Activated T-cell treated with anti-CD3 and anti-CD28 coated beads for 48 hours (primary cell): ENCODE measurements around the gene TMBIM4.

Source experiments
- DNase-seq: peaks from one replicate; pipeline ENCODE4 v3.0.0-alpha.2; 2020; ENCODE audit warnings: low read depth

The TMBIM4 gene

DNA sequence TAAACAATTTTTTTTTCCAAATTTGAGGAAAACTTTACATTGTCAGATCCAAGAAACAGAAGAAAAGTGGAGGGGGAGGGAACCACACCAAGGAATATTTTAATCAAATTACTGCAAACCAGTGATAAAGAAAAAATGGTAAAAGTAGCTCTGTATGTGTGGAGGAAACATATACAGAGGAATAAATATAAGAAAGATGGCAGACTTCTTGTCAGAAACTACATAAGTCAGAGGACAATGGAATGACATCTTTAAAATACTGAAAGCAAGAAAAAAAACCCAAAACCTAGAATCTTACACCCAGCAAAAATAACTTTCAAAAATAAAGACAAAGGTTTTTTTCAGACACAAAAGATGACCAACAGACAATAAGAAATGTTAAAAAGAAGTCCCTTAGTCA is 29.1 kb downstream of the TMBIM4 start:
- DNase-seq: no peak

DNA sequence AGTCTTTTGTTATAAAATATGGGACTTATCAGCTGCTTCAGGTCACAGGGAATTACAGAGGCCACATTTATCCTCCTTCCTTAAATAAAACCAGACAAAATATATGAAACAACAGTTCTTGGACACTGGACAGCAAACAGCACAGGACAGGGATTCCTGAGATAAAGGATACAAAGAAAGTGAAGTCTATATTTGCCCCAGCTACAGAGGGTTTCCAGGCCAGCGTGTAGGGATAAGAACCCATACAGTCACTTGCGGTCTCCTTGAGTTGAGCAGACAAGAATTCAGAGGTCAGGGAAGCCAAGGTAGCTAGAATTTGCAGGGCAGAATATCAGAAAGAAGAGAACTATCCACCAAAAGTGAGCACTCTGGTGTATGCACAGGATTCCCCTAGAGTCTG is 30.5 kb downstream of the TMBIM4 start:
- DNase-seq: no peak

DNA sequence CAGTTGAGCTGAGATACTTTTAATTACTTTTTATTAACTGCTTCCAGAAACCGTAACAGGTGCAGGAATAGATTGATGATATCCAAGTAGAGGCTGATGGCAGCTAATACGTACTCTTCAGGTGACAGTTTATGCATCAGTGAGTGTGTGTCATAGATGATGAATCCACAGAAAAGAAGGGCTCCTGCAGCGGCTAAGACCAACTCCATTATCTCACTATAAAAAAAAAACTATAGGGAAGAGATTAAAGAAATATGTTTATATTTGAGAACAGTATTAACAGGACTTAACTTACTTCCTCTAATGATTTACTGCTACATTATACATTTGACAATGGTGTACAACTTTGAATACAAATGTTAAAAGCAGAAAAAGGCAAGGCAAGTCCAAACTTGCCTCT is 31.9 kb downstream of the TMBIM4 start:
- no peak for DNase-seq

DNA sequence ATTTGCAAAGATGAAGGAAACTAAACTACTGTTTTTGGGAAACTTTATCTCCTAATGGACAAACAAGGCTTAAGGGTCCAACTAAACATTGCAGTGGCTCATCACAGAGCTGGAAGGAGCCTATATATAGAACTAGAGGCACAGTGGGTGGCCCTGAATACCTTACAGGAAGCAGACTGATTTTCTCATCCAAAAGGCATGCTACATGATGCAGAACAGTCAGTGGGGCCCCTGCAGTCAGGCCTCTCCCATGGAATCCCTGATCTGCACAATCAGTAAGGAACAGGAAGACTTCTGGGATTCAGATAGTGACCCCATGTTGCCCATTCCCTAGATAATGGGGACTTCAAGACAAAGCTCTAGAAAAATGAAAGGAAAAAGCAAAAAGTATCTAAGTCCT is 37.4 kb downstream of the TMBIM4 start:
- DNase-seq: no peak

- DNase-seq: no peak
Measured at GRCh38 chr12:66131067-66131688, 38.6 kb downstream of the TMBIM4 start.

DNA sequence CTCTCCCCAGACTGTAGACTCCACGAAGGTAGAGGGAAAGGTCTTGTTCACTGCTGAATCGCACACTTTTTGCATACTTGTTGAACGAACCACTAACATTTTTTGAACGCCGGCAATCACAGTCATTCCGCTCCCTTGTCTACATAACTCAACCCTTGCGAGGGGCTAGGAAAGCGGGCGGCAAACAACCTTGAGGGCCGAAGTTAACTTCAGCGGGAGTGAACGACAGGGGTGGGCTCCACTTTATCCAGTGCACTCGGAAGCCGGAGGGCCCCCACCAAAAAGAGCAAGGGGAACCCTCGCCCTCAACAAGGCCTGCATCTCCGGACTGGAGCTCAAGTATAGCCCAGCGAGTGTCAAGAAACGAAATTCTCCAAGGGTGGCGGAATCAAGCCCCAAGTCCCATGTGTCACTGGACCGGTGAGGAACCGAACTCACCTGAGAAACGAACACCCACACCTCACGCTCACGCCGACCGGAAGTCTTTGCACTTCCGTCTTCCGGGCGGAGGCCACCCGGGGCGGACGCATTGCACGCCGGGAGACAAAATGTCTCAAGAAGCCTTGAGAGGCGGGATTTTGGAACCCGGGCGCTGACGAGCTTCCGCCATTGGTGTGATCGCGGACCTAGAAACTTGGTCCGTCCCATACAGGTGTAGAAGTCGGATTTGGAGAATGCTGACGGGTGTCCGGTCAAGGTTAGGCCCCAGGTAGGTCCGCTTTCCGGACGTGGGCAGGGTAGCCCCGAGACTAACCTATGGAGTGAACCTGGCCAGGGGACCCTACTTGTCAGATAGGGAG is 39.3 kb downstream of the TMBIM4 start, which contains the start of gene LLPH:
LLPH (minus strand) TSS at position 484 of the 800 bp plus-strand sequence. CDS start 1,644 bp downstream, outside the sequence.
- peak; percentile 84 for DNase-seq

GRCh38 chr12:66129934-66130266 is 39.9 kb downstream of the TMBIM4 start:
- DNase-seq: no peak

- no peak for DNase-seq
Measured at GRCh38 chr12:66127650-66128049, 42.1 kb downstream of the TMBIM4 start.

DNA sequence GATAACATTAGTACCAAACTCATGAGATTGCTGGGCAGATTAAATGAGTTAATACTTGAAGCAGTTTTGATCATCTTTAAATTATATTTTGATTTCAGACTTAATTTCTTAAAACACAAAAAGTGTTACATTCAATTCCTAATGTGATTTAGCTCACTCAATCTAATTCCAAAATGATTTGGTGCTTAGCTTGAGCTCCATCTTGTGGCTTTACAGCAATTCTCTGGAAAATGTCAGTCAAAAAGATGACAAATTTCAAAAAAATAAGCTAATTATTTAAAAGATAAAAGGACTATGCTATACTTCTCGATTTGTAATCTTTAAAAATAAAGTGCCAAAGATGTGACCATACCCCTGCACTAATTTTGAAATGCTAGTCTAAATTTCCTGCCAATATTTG is 49.3 kb downstream of the TMBIM4 start:
- DNase-seq: no peak

DNA sequence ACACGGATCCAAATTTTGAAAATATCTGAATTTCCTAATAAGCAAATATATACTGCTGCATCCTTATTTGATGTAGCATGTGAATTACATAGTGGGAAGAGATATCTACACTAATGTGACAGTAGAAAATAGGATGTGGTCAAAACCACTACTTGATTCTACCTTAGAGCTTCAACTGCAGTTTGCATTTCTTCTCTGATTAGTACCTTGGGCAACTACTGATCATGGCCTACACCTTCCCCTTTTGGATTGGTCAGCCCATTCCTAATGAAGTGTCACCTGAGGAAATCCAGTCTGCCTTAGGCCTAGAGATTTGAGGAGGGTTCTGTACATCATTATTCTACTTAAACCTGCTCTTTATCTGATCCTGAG is 49.9 kb downstream of the TMBIM4 start:
- DNase-seq: no peak

GRCh38 chr12:66119229-66119869 is 50.4 kb downstream of the TMBIM4 start:
- DNase-seq: no peak

- DNase-seq: no peak
Measured at GRCh38 chr12:66118240-66118891, 51.4 kb downstream of the TMBIM4 start.

- no peak for DNase-seq
Measured at GRCh38 chr12:66117242-66117641, 52.6 kb downstream of the TMBIM4 start.

- DNase-seq: no peak
Measured at GRCh38 chr12:66115071-66115600, 54.7 kb downstream of the TMBIM4 start.

- DNase-seq: no peak
Measured at GRCh38 chr12:66113471-66113870, 56.3 kb downstream of the TMBIM4 start.

DNA sequence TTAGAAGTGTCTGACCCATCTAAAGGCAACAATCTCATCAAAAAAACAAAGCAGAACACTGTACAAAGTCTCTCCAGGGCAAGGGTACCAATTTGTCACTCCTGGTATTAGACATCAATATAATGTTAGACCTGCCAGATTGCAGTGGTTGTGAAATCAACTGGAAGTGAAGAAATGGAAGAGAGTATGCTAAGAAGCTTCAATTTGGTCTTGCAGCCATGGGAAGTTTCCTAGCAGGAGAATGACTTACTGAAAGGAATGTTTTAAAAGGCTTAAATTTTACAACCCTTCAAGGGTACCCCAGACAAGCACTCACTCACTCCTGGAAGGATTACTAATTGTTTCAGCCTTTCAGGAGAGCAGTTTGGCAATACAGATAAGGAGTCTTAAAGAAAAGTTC is 58.2 kb downstream of the TMBIM4 start:
- DNase-seq: no peak

- DNase-seq: no peak
Measured at GRCh38 chr12:66109056-66109455, 60.7 kb downstream of the TMBIM4 start.

- DNase-seq: no peak
Measured at GRCh38 chr12:66108386-66108785, 61.4 kb downstream of the TMBIM4 start.

DNA sequence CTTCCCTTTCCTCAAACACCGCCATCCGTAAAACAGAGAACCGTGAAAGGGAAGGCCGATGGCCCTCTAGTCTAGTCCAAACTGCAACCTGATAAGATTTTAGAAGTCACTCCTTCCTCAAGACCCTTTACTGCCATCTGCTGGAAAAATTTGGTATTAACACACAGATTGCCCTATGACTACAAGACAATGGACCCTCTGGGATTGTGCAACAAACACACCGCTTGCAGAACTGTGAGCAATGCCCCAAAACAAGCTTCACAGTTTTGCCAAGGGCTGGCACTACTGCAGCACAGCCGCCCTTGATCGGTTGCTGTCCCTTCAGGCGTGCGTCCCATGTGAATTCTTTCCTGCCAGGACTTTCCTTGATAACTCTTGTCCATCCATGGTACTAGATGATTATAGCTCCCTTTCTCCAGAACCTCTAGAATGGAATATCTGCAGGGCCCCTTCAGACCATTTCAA is 62.3 kb downstream of the TMBIM4 start:
- DNase-seq: peak; percentile 6

DNA sequence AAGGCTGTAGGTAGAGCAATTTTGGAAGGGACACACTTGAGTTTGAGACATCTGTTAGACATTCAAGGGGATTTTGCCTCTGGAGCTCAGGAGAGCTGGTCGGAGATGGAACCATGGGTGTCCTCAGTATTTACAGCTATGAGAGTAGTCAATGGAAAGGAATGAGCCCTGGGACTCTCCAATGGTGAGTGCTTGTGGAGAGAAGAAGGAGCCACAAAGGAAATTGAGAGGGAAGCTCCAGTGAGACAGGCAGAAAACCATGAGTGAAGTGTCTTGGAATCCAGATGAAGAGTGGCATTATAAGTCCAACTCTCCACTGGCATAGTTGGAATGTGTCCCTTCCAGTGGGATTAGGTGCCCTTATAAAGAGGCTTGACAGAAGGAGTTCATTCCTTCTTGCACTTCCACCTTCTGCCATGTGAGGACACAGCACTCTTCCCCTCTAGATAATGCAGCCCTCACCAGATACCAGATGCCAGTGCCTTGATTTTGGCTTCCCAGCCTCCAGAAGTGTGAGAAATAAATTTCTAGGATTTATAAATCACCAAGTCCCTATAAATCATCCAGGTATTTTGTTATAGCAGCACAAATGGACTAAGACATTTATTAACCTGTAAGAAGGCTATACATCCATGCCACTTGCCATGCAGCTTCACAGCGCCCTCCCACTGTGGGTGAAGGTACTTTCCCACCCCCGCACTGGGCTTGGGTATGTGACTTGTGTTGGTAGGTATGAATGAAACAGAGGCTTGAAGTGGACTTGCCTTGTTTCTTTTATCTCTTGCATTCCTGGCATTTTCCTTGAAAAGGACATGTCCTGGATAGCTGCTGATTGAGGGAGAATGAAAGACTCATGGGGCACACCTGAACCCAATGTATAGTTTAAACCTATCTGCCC is 66.5 kb downstream of the TMBIM4 start:
- DNase-seq: no peak

DNA sequence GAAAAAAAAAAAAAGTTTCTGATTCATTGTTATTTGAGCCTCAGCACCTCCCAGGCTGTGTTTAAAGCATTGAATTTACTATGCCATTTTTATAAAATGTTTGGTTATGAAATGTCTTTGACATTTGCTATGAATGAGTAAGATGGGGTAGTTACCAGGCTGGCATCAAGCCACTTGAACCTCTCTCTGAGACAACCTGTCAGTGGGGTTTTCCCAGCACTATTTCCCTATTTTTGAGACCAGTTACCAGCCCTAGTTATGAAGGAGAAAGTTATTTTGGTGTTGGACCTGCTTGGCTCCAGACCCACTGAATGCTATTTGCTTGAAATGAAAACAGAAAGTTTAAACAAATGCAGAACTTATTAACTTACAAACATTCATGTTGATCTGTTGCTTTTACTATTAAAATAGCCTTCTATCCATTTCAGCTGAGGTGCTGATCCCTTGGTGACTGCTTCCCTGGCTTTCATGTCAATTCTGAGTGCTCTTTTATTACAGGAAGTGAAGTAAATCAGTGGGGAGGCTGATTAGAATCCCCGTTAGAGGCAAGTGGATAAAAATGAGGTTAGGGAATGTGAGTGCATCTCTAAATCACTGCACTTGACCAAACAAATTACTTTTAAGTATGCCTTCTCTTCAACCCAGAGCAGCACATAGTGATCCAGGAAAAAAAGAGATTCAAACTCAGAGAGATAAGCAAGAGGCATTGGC is 77.1 kb downstream of the TMBIM4 start:
- DNase-seq: no peak
